Measurements from ENCODE around the gene NHS. TPM values are rescaled to one million over a fixed set of nuclear protein-coding genes. Genes with fewer than 3 reads are reported as not detected.
A peak's percentile ranks its signal among the peaks of the same experiment; 100 is the strongest.

NHS gene
- total RNA-seq, 1 donor from 2014 or later: 6.6 TPM

GRCh38 chrX:17668929-17669328, 293.9 kb downstream of the NHS start:
- TF ChIP-seq EZH2 (IDR thresholded peaks at IDR 0.05; ENCODE audit: insufficient read depth, low read length) (no peak), CTCF (IDR thresholded peaks at IDR 0.05; ENCODE audit: insufficient read depth, low read depth, low read length) (no peak)

GRCh38 chrX:17669458-17669857, 294.5 kb downstream of the NHS start:
- no peak overlapping the region for H3K4me3 Mint-ChIP-seq (ENCODE audit: unreplicated experiment)
- peaks cover 8% of the 10 kb centered on the region for H4K20me1 ChIP-seq (ENCODE audit: insufficient read depth, low read length)
- H3K4me3 ChIP-seq (ENCODE audit: insufficient read depth, low read depth, low read length): no peak overlapping the region
- no peaks in the 10 kb centered on the region for H3K36me3 ChIP-seq (ENCODE audit: insufficient read depth, low read length)
- H3K27me3 ChIP-seq (ENCODE audit: insufficient read depth, low read length): no peaks in the 10 kb centered on the region
- no peak overlapping the region for H3K9ac ChIP-seq (ENCODE audit: low read length)
- H3K27ac ChIP-seq (ENCODE audit: low read depth, low read length): no peak overlapping the region
- H3K36me3 Mint-ChIP-seq (ENCODE audit: low read depth, unreplicated experiment): no peaks in the 10 kb centered on the region
- no peaks in the 10 kb centered on the region for H3K9me3 Mint-ChIP-seq (ENCODE audit: unreplicated experiment)
- H3K27ac Mint-ChIP-seq (ENCODE audit: unreplicated experiment): no peak overlapping the region
- no peaks in the 10 kb centered on the region for H3K4me1 ChIP-seq (ENCODE audit: insufficient read depth, low read length)
- H3K9me3 ChIP-seq (ENCODE audit: insufficient read depth, low read depth, low read length): no peaks in the 10 kb centered on the region
- DNase-seq (ENCODE audit: low read depth): no peak
- no peak for FAIRE-seq
- H3K4me2 ChIP-seq (ENCODE audit: low read length): no peak overlapping the region
- no peaks in the 10 kb centered on the region for H3K4me1 Mint-ChIP-seq (ENCODE audit: low read depth, unreplicated experiment)
- no peaks in the 10 kb centered on the region for H3K79me2 ChIP-seq (ENCODE audit: insufficient read depth, low read length)
- TF ChIP-seq EZH2 (IDR thresholded peaks at IDR 0.05; ENCODE audit: insufficient read depth, low read length) (no peak), CTCF (IDR thresholded peaks at IDR 0.05; ENCODE audit: insufficient read depth, low read depth, low read length) (no peak)
- no peaks in the 10 kb centered on the region for H3K27me3 Mint-ChIP-seq (ENCODE audit: low read depth, unreplicated experiment)
- H2AFZ ChIP-seq (ENCODE audit: low read depth, low read length): no peak overlapping the region

More at GRCh38 chrX:17668929-17669328, 293.9 kb downstream of the NHS start:
- Histone ChIP-seq H3K4me3 (ENCODE audit: insufficient read depth, low read depth, low read length) (no peak overlapping the region), H3K27ac (ENCODE audit: low read depth, low read length) (no peak overlapping the region), H2AFZ (ENCODE audit: low read depth, low read length) (no peak overlapping the region), H3K27me3 (ENCODE audit: insufficient read depth, low read length) (no peaks in the 10 kb centered on the region), H3K9ac (ENCODE audit: low read length) (no peak overlapping the region), H4K20me1 (ENCODE audit: insufficient read depth, low read length) (peaks cover 8% of the 10 kb centered on the region), H3K36me3 (ENCODE audit: insufficient read depth, low read length) (no peaks in the 10 kb centered on the region), H3K9me3 (ENCODE audit: insufficient read depth, low read depth, low read length) (no peaks in the 10 kb centered on the region), H3K4me1 (ENCODE audit: insufficient read depth, low read length) (no peaks in the 10 kb centered on the region), H3K79me2 (ENCODE audit: insufficient read depth, low read length) (no peaks in the 10 kb centered on the region), H3K4me2 (ENCODE audit: low read length) (no peak overlapping the region)
- no peak overlapping the region for H3K4me3 Mint-ChIP-seq (ENCODE audit: unreplicated experiment)
- H3K27ac Mint-ChIP-seq (ENCODE audit: unreplicated experiment): no peak overlapping the region
- peak; percentile 32 for FAIRE-seq
- H3K27me3 Mint-ChIP-seq (ENCODE audit: low read depth, unreplicated experiment): no peaks in the 10 kb centered on the region
- no peak for DNase-seq (ENCODE audit: low read depth)
- no peaks in the 10 kb centered on the region for H3K36me3 Mint-ChIP-seq (ENCODE audit: low read depth, unreplicated experiment)
- no peaks in the 10 kb centered on the region for H3K4me1 Mint-ChIP-seq (ENCODE audit: low read depth, unreplicated experiment)
- H3K9me3 Mint-ChIP-seq (ENCODE audit: unreplicated experiment): no peaks in the 10 kb centered on the region

GRCh38 chrX:17669891-17670290, 294.9 kb downstream of the NHS start:
- Mint-ChIP-seq H3K4me1 (ENCODE audit: low read depth, unreplicated experiment) (no peaks in the 10 kb centered on the region), H3K36me3 (ENCODE audit: low read depth, unreplicated experiment) (no peaks in the 10 kb centered on the region), H3K27ac (ENCODE audit: unreplicated experiment) (no peak overlapping the region), H3K4me3 (ENCODE audit: unreplicated experiment) (no peak overlapping the region), H3K27me3 (ENCODE audit: low read depth, unreplicated experiment) (no peaks in the 10 kb centered on the region), H3K9me3 (ENCODE audit: unreplicated experiment) (no peaks in the 10 kb centered on the region)
- Histone ChIP-seq H3K27ac (ENCODE audit: low read depth, low read length) (no peak overlapping the region), H2AFZ (ENCODE audit: low read depth, low read length) (no peak overlapping the region), H3K79me2 (ENCODE audit: insufficient read depth, low read length) (no peaks in the 10 kb centered on the region), H4K20me1 (ENCODE audit: insufficient read depth, low read length) (peaks cover 8% of the 10 kb centered on the region), H3K4me3 (ENCODE audit: insufficient read depth, low read depth, low read length) (no peak overlapping the region), H3K9me3 (ENCODE audit: insufficient read depth, low read depth, low read length) (no peaks in the 10 kb centered on the region), H3K4me1 (ENCODE audit: insufficient read depth, low read length) (no peaks in the 10 kb centered on the region), H3K4me2 (ENCODE audit: low read length) (no peak overlapping the region), H3K36me3 (ENCODE audit: insufficient read depth, low read length) (no peaks in the 10 kb centered on the region), H3K27me3 (ENCODE audit: insufficient read depth, low read length) (no peaks in the 10 kb centered on the region), H3K9ac (ENCODE audit: low read length) (no peak overlapping the region)
- DNase-seq (ENCODE audit: low read depth): no peak
- FAIRE-seq: peak; percentile 83
- TF ChIP-seq EZH2 (IDR thresholded peaks at IDR 0.05; ENCODE audit: insufficient read depth, low read length): no peak
- no peak for TF ChIP-seq CTCF (IDR thresholded peaks at IDR 0.05; ENCODE audit: insufficient read depth, low read depth, low read length)
